Small intestine (tissue), 7 donors: ENCODE data around the gene PLS3. TPM values are rescaled to one million over a fixed set of nuclear protein-coding genes. Genes with fewer than 3 reads are reported as not detected.
A peak's percentile ranks its signal among the peaks of the same experiment; 100 is the strongest.

ENCODE experiments used
- DNase-seq, 2 donors: peaks; one replicate each; pipeline versions ENCODE4 v3.0.0 to v3.0.0-alpha.2; 2013
- FAIRE-seq: peaks from 2 replicates; lab custom pipeline; 2012; peaks lifted over from hg19 to GRCh38; lab: Jason Lieb, UNC
- H3K27ac ChIP-seq, 3 donors: one replicate each; pipeline ENCODE4 v1.5.1; 2013; ENCODE audit warnings: low read length in 2 of 3, mild to moderate bottlenecking in 2 of 3, control low read depth in 1 of 3, inconsistent platforms in 1 of 3, low read depth in 1 of 3, moderate library complexity in 1 of 3
- H3K27me3 ChIP-seq, 3 donors: one replicate each; pipeline ENCODE4 v1.6.1; 2013; ENCODE audit warnings: low read length in 3 of 3, inconsistent platforms in 1 of 3; ENCODE audit not compliant: control insufficient read depth in 3 of 3, insufficient read depth in 3 of 3
- H3K36me3 ChIP-seq, 3 donors: one replicate each; pipeline ENCODE4 v1.6.1; 2013; ENCODE audit warnings: low read length in 3 of 3, inconsistent platforms in 1 of 3, low read depth in 1 of 3, mild to moderate bottlenecking in 1 of 3, moderate library complexity in 1 of 3; ENCODE audit not compliant: control insufficient read depth in 3 of 3, insufficient read depth in 2 of 3
- H3K4me1 ChIP-seq, 3 donors: one replicate each; pipeline ENCODE4 v1.6.1; 2013; ENCODE audit warnings: low read length in 2 of 3, inconsistent platforms in 1 of 3, low read depth in 1 of 3, mild to moderate bottlenecking in 1 of 3, moderate library complexity in 1 of 3; ENCODE audit not compliant: control insufficient read depth in 3 of 3, insufficient read depth in 2 of 3
- H3K4me3 ChIP-seq, 3 donors: one replicate each; pipeline ENCODE4 v1.5.1; 2013; ENCODE audit warnings: low read length in 3 of 3, control low read depth in 1 of 3, inconsistent platforms in 1 of 3, low read depth in 1 of 3, mild to moderate bottlenecking in 1 of 3, moderate library complexity in 1 of 3
- H3K9me3 ChIP-seq, 2 donors: one replicate each; pipeline ENCODE4 v1.6.1; 2013; ENCODE audit warnings: low read depth in 1 of 2, low read length in 1 of 2; ENCODE audit not compliant: control insufficient read depth in 2 of 2, insufficient read depth in 1 of 2
- WGBS, 3 donors: extraction: QIAGEN DNeasy Blood & Tissue Kit; methylation state at CpG; one replicate each; pipeline ENCODE4 v1.1.7; 2013; 5-methylcytosine and 5-hydroxymethylcytosine counted together
- polyA plus RNA-seq, 4 donors: library from polyadenylated mRNA; stranded (reverse) in 3 of 4; unstranded in 1 of 4; fragments of 200-250 nt in 3 of 4; fragments of 120-200 nt in 1 of 4; gene quantifications; one replicate each; pipeline versions ENCODE4 v1.2.1 to v1.2.3, GENCODE V29; 2013
- donor health status: healthy with polysubstance abuse.
- donor health status: control.
- donor health status: control.
- donor health status: Bipolar disorder and iron deficiency.
- donor health status: healthy.

Gene PLS3
- polyA plus RNA-seq, 4 donors = 8.4 to 44.4 (median 25.6) TPM

GRCh38 chrX:115603534-115604074, 42.6 kb downstream of the PLS3 start:
- FAIRE-seq = no peak
- H3K27me3 ChIP-seq = no peaks in the 10 kb centered on the region

GRCh38 chrX:115606861-115607260, 45.9 kb downstream of the PLS3 start:
- DNase-seq = no peak
- H3K36me3 ChIP-seq = no peaks in the 10 kb centered on the region
- no peak overlapping the region for H3K27ac ChIP-seq
- H3K9me3 ChIP-seq = no peaks in the 10 kb centered on the region
- no peaks in the 10 kb centered on the region for H3K4me1 ChIP-seq
- FAIRE-seq = no peak
- H3K4me3 ChIP-seq = no peak overlapping the region
- WGBS, 3 donors = 63 to 91% (median 86%) methylated on average over 5 of the region's 5 CpGs
- H3K27me3 ChIP-seq = no peaks in the 10 kb centered on the region

More at GRCh38 chrX:115603534-115604074, 42.6 kb downstream of the PLS3 start:
- no peaks in the 10 kb centered on the region for H3K36me3 ChIP-seq
- no peaks in the 10 kb centered on the region for H3K9me3 ChIP-seq
- H3K4me1 ChIP-seq = no peaks in the 10 kb centered on the region
- DNase-seq = no peak
- no peak overlapping the region for H3K4me3 ChIP-seq
- WGBS, 3 donors = 82 to 95% (median 83%) methylated on average over 2 of the region's 2 CpGs
- no peak overlapping the region for H3K27ac ChIP-seq

GRCh38 chrX:115609621-115610020, 48.6 kb downstream of the PLS3 start:
- Histone ChIP-seq H3K27me3 (no peaks in the 10 kb centered on the region), H3K4me1 (no peaks in the 10 kb centered on the region), H3K9me3 (no peaks in the 10 kb centered on the region), H3K4me3 (no peak overlapping the region), H3K27ac (no peak overlapping the region), H3K36me3 (no peaks in the 10 kb centered on the region)
- DNase-seq (no peak), FAIRE-seq (peak; percentile 94)
- 75 to 95% (median 84%) methylated on average over 1 of the region's 1 CpG for WGBS, 3 donors

GRCh38 chrX:115616943-115617563, 56.1 kb downstream of the PLS3 start:
- no peak for FAIRE-seq
- Histone ChIP-seq H3K36me3 (no peaks in the 10 kb centered on the region), H3K4me1 (no peaks in the 10 kb centered on the region), H3K27me3 (no peaks in the 10 kb centered on the region), H3K9me3 (no peaks in the 10 kb centered on the region), H3K27ac (peak overlapping the region in 1 of 3 donors; percentile 10), H3K4me3 (no peak overlapping the region)
- no peak for DNase-seq
- WGBS, 3 donors = 63 to 79% (median 75%) methylated on average over 5 of the region's 5 CpGs

GRCh38 chrX:115622534-115622933, 61.6 kb downstream of the PLS3 start:
- no peaks in the 10 kb centered on the region for H3K27me3 ChIP-seq
- H3K36me3 ChIP-seq = peaks cover 0 to 3% (median 0%) of the 10 kb centered on the region in 3 donors
- H3K27ac ChIP-seq = no peak overlapping the region
- 48 to 70% (median 67%) methylated on average over 4 of the region's 4 CpGs for WGBS, 3 donors
- H3K9me3 ChIP-seq = no peaks in the 10 kb centered on the region
- H3K4me1 ChIP-seq = no peaks in the 10 kb centered on the region
- no peak for FAIRE-seq
- no peak for DNase-seq
- H3K4me3 ChIP-seq = no peak overlapping the region

- 70 to 93% (median 81%) methylated on average over 1 of the region's 1 CpG for WGBS, 3 donors
- Histone ChIP-seq H3K27me3 (no peaks in the 10 kb centered on the region), H3K4me3 (no peak overlapping the region), H3K4me1 (no peaks in the 10 kb centered on the region), H3K27ac (no peak overlapping the region), H3K9me3 (no peaks in the 10 kb centered on the region), H3K36me3 (peaks cover 0 to 3% (median 0%) of the 10 kb centered on the region in 3 donors)
- no peak for FAIRE-seq
- DNase-seq = no peak
Observed at GRCh38 chrX:115624916-115625315, 63.9 kb downstream of the PLS3 start.

- no peak overlapping the region for H3K4me3 ChIP-seq
- H3K27me3 ChIP-seq = no peaks in the 10 kb centered on the region
- peaks cover 0 to 3% (median 2%) of the 10 kb centered on the region in 3 donors for H3K36me3 ChIP-seq
- no peak overlapping the region for H3K27ac ChIP-seq
- H3K9me3 ChIP-seq = no peaks in the 10 kb centered on the region
- no peaks in the 10 kb centered on the region for H3K4me1 ChIP-seq
- 56 to 80% (median 62%) methylated on average over 6 of the region's 6 CpGs for WGBS, 3 donors
- DNase-seq = no peak
- FAIRE-seq = no peak
Observed at GRCh38 chrX:115625572-115626301, 64.8 kb downstream of the PLS3 start.

- peaks cover 0 to 10% (median 2%) of the 10 kb centered on the region in 3 donors for H3K36me3 ChIP-seq
- 77 to 85% (median 81%) methylated on average over 2 of the region's 2 CpGs for WGBS, 3 donors
- FAIRE-seq (no peak), DNase-seq (no peak)
- H3K9me3 ChIP-seq = no peaks in the 10 kb centered on the region
- no peak overlapping the region for H3K27ac ChIP-seq
- no peaks in the 10 kb centered on the region for H3K4me1 ChIP-seq
- no peaks in the 10 kb centered on the region for H3K27me3 ChIP-seq
- H3K4me3 ChIP-seq = no peak overlapping the region
Observed at GRCh38 chrX:115630204-115630603, 69.2 kb downstream of the PLS3 start.
